Kidney (tissue), 14 donors: ENCODE results near the gene LACTB. TPM values are rescaled to one million over a fixed set of nuclear protein-coding genes. Genes with fewer than 3 reads are reported as not detected.

Experiments used
- DNase-seq, 5 donors: peaks; one replicate each; pipeline ENCODE4 v3.0.0-alpha.2; 2013 to 2020
- FAIRE-seq: peaks from 2 replicates; lab custom pipeline; 2012; peaks lifted over from hg19 to GRCh38; lab: Jason Lieb, UNC
- H3K27ac ChIP-seq, 2 donors: one replicate each; pipeline ENCODE4 v1.7.0; 2013; ENCODE audit warnings: low read depth in 2 of 2, low read length in 2 of 2, inconsistent platforms in 1 of 2
- H3K27me3 ChIP-seq: one replicate; pipeline ENCODE4 v1.7.1; 2013; ENCODE audit warnings: low read length, inconsistent platforms; ENCODE audit not compliant: control insufficient read depth, insufficient read depth
- H3K36me3 ChIP-seq, 3 donors: one replicate each; pipeline versions ENCODE4 v1.7.0 to v1.7.1; 2013; ENCODE audit warnings: low read length in 3 of 3, control low read depth in 1 of 3, inconsistent platforms in 1 of 3; ENCODE audit not compliant: insufficient read depth in 3 of 3, control insufficient read depth in 2 of 3
- H3K4me1 ChIP-seq, 3 donors: one replicate each; pipeline versions ENCODE4 v1.7.0 to v1.7.1; 2013; ENCODE audit warnings: low read length in 3 of 3, inconsistent platforms in 1 of 3, low read depth in 1 of 3; ENCODE audit not compliant: control insufficient read depth in 2 of 3, insufficient read depth in 2 of 3
- H3K4me3 ChIP-seq, 3 donors: one replicate each; pipeline versions ENCODE4 v1.7.0 to v1.8.1; 2013; ENCODE audit warnings: low read length in 3 of 3, control low read depth in 1 of 3, inconsistent platforms in 1 of 3
- H3K9ac ChIP-seq, 3 donors: one replicate each; pipeline versions ENCODE4 v1.7.0 to v1.7.1; 2013; ENCODE audit warnings: low read length in 3 of 3, control low read depth in 1 of 3, inconsistent platforms in 1 of 3
- H3K9me3 ChIP-seq, 3 donors: one replicate each; pipeline versions ENCODE4 v1.7.0 to v1.7.1; 2013; ENCODE audit warnings: low read length in 3 of 3, control low read depth in 1 of 3, inconsistent platforms in 1 of 3; ENCODE audit not compliant: control insufficient read depth in 2 of 3, insufficient read depth in 1 of 3
- intact Hi-C: fragments of 100-400 bp; cut with DNase I; formaldehyde crosslinking; loops from one replicate; pipeline ENCODE4 v1.11.1; 2022
- polyA plus RNA-seq: library from polyadenylated mRNA; stranded (reverse); fragments of 350-450 nt; fragmentation: Illumina TruSeq; extraction: RNeasy Lipid Tissue Mini Kit (QIAGEN cat#74804); gene quantifications from one replicate; pipeline ENCODE4 v1.2.3, GENCODE V29; 2014; ENCODE audit warnings: low read depth, low replicate concordance; ENCODE audit not compliant: insufficient read depth
- total RNA-seq: library from RNA; stranded (reverse); fragmentation: NEBNext Ultra II Directional; extraction: Animal tissue kit (Norgen Biotek cat#: 25700); gene quantifications from one replicate; pipeline ENCODE4 v1.2.1, GENCODE V29; 2021
- TF ChIP-seq, protein P1 (sequence below): IDR thresholded peaks from 3 replicates; pipeline ENCODE4 v1.5.1; 2012; ENCODE audit warnings: mild to moderate bottlenecking, moderate library complexity, borderline replicate concordance; ENCODE audit not compliant: insufficient read depth; ENCODE audit errors: extremely low read depth
- donor health status: control.
- donor health status: control.
- donor health status: control.
- donor health status: control.
- donor health status: control.
- donor health status: DM: yes; HTN: yes; CAD: no.
- donor health status: Normal renal cell carcinoma (clear cell type).

Gene LACTB
- total and polyA plus RNA-seq, 2 donors from 2014 or later: 16.8 to 17.6 TPM

DNA sequence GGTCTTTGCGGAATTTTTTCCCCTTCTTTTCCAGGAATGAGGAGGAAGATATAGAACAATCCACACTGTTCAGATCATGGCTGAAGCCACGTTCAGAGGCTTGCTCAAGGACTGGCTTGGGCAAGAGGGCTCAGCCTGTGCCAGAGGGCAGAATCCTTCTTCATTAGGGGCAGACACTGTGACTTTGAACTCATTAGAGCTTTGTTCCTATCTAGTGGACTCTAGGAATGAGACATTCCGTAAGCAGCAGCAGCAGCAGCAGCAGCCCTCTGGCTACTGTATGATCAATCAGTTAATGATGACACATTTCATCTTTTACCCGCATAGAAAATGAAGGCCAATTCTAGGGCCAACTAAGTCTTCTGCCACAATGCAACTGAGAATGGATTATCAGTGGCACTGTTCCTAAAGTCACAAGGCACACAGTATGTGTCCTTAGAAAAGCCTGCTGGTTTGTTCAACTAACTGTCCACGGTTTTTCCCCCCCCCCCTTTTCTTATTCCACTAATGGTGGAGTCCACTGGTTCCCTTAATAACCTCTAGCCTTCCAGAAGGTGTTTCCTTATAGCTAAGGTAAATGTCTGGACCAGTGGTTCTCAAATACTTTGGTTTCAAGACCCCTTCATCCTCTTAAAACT lies 66.0 kb downstream of the LACTB start:
- peak overlapping the region in 1 of 3 donors; percentile 8 for H3K4me3 ChIP-seq
- no peak overlapping the region for H3K9ac ChIP-seq
- DNase-seq (peak in 2 of 5 donors; percentile 11 to 31), FAIRE-seq (no peak)
- intact Hi-C loops: no loop called here
- TF ChIP-seq, protein P1, sequence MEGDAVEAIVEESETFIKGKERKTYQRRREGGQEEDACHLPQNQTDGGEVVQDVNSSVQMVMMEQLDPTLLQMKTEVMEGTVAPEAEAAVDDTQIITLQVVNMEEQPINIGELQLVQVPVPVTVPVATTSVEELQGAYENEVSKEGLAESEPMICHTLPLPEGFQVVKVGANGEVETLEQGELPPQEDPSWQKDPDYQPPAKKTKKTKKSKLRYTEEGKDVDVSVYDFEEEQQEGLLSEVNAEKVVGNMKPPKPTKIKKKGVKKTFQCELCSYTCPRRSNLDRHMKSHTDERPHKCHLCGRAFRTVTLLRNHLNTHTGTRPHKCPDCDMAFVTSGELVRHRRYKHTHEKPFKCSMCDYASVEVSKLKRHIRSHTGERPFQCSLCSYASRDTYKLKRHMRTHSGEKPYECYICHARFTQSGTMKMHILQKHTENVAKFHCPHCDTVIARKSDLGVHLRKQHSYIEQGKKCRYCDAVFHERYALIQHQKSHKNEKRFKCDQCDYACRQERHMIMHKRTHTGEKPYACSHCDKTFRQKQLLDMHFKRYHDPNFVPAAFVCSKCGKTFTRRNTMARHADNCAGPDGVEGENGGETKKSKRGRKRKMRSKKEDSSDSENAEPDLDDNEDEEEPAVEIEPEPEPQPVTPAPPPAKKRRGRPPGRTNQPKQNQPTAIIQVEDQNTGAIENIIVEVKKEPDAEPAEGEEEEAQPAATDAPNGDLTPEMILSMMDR: no peak
- no peaks in the 10 kb centered on the region for H3K36me3 ChIP-seq
- no peak overlapping the region for H3K27ac ChIP-seq
- no peaks in the 10 kb centered on the region for H3K9me3 ChIP-seq
- peaks cover 0 to 13% (median 4%) of the 10 kb centered on the region in 3 donors for H3K4me1 ChIP-seq
- H3K27me3 ChIP-seq: no peaks in the 10 kb centered on the region

DNA sequence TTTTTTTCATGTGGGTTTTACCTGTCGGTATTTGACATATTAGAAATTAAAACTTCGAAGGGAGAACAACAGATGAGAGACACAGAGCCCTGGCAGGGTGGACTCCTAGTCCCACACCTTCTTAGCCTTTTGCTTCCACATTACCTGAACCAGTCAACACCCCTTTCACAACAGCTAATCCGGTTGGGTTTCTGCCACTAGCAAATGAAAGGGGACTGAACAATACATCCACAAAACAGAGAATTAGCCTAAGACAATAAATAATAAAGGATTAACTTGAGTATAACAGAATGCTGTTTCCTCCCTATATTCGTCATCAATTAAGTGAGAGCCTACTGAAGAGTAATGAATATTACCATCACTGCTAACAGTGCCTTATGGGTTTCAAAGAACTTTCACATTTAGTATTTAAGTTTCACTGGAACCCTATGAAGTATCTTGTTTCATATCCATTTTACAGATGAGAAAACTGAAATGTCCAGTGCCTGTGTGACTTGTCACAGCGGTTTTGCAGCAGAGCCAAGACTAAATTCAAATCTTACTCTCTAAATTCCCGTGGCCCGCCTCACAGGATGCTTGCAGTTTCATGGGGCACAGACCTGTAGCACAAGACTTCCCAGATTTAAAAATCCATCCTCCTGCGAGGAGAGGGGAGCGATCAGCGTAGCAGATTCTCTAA lies 66.7 kb downstream of the LACTB start:
- FAIRE-seq (no peak), DNase-seq (no peak)
- Histone ChIP-seq H3K4me1 (peaks cover 0 to 13% (median 4%) of the 10 kb centered on the region in 3 donors), H3K27ac (peak overlapping the region in 1 of 2 donors; percentile 23), H3K27me3 (no peaks in the 10 kb centered on the region), H3K4me3 (peak overlapping the region; percentile 74 to 83 (median 77)), H3K36me3 (no peaks in the 10 kb centered on the region), H3K9ac (peak overlapping the region; percentile 36 to 74 (median 47)), H3K9me3 (no peaks in the 10 kb centered on the region)
- intact Hi-C loops: no loop called here
- TF ChIP-seq, protein P1: no peak

DNA sequence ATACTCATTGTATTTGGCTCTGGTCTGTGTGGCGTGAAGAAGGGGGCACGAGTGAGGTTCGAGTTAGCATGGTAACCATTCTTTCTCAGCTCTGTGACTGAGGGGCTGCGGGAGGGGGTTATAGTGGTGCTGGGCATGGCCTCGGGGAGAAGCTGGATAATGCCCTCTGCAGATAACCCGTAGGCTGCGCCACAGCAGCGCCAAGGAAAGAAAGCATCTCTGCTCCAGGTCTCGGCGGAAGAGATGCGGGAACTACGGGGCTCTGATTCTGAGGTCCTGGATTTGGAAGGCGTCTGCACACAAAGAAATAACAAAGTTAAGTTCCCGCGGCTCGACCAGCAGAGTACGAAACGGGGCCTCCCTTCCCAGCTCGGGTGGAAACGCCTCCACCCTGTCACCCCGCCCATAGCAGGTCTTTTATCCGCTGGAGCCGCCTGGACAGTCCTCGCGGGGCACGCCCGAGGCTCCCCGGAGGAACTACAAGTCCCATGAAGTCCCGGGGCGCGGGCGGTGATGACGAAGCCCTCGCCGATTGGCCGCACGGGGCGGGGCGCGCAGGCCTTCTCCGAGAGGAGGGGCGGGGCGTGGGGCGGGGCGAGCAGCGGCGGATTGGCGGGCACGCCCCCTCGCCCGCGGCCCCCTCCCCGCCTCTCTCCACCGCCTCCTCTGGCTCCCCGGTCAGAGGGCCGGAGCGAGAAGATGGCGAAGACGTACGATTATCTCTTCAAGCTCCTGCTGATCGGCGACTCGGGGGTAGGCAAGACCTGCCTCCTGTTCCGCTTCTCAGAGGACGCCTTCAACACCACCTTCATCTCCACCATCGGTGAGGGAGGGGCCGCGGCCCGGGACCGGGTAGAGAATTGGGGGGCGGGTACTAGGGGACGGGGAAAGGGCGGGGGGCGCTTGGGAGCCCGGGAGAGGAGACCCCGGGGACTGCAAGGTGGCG lies 67.5 kb downstream of the LACTB start, which contains the start of gene RAB8B:
Gene RAB8B (plus strand): TSS at position 681 of the 946 bp plus-strand sequence. CDS start 19 bp downstream, at position 700.
- peak within 1 kb of the TSS; percentile 79 to 93 for H3K27ac ChIP-seq
- no peaks in the 10 kb centered on the region for H3K36me3 ChIP-seq
- DNase-seq (peak; percentile 98 to 99 (median 99)), FAIRE-seq (no peak)
- peaks cover 0 to 13% (median 4%) of the 10 kb centered on the region in 3 donors for H3K4me1 ChIP-seq
- intact Hi-C loops: no loop called here
- H3K9ac ChIP-seq: peak within 1 kb of the TSS; percentile 69 to 89 (median 74)
- TF ChIP-seq, protein P1: no peak
- H3K4me3 ChIP-seq: peak within 1 kb of the TSS; percentile 82 to 86 (median 83)
- no peaks in the 10 kb centered on the region for H3K9me3 ChIP-seq
- no peaks in the 10 kb centered on the region for H3K27me3 ChIP-seq
